ENCODE results near the gene MLLT1.

The MLLT1 gene

DNA sequence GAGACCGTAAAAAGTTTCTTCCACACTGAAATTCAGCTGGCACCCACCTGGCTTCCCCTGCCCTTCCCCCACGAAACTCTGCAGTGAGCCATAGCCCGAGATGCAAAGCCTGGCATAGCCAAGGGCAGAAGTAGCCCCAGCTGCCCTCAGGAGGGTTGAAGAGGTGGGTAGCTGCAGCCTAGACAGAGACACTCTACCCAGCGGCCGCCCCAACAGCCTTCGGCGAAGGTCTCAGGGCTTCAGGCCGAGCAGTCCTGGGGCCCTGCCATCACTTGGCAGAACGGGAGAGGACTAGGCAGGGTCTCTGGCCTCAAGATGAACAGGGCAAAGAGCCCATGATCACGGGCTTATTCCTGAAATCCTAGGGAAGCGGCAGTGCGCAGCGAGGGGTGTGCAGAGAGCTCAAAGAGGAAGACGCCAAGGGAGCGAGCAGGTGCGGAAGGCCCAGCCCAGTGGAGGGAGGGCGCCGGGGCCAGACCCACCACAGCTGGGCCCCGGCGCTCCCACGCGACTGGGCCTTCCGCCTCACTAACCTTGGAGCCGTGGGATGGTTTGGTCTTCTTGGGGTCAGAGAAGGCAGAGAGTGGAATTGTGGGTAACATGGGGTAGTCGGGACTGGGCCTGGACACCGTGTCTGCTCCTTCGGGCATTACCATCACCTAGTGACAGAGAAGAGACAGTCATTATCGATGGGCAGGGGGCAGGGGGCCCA, 53.2 kb downstream of the MLLT1 start:
- no peak overlapping the region for H3K4me3 ChIP-seq (ENCODE audit: low read depth, low read length)
- TF ChIP-seq, protein P1, sequence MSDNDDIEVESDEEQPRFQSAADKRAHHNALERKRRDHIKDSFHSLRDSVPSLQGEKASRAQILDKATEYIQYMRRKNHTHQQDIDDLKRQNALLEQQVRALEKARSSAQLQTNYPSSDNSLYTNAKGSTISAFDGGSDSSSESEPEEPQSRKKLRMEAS (IDR thresholded peaks at IDR 0.05; ENCODE audit: low read depth, low read length), result no peak
- TF ChIP-seq MYC (IDR thresholded peaks at IDR 0.05; ENCODE audit: low read depth, low read length), result no peak
- TF ChIP-seq, protein P2, sequence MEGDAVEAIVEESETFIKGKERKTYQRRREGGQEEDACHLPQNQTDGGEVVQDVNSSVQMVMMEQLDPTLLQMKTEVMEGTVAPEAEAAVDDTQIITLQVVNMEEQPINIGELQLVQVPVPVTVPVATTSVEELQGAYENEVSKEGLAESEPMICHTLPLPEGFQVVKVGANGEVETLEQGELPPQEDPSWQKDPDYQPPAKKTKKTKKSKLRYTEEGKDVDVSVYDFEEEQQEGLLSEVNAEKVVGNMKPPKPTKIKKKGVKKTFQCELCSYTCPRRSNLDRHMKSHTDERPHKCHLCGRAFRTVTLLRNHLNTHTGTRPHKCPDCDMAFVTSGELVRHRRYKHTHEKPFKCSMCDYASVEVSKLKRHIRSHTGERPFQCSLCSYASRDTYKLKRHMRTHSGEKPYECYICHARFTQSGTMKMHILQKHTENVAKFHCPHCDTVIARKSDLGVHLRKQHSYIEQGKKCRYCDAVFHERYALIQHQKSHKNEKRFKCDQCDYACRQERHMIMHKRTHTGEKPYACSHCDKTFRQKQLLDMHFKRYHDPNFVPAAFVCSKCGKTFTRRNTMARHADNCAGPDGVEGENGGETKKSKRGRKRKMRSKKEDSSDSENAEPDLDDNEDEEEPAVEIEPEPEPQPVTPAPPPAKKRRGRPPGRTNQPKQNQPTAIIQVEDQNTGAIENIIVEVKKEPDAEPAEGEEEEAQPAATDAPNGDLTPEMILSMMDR (IDR thresholded peaks at IDR 0.05; ENCODE audit: low read depth, low read length), result no peak
- TF ChIP-seq POLR2A (IDR thresholded peaks at IDR 0.05; ENCODE audit: extremely low read depth, insufficient read length), result no peak
- DNase-seq (ENCODE audit: low read depth), result no peak

DNA sequence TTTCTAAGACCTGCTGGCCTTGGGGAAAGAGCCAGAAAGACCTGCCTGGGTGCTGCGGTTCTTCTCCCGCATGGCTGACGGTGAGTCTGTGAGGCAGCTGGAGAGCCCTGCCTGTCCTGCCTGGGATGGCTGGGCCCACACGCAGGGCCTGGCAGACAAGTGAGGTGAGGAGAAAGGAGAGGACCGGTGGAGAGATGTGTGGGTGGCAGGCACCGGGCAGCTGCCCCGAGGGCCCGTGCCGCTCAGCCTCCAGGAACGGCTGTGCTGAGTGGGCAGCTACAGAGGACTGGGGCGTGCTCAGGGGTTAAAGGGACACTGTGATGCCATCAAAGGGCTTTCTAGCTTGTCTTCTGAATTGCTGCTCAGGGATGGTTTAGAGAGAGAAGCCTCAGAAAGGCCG, 53.8 kb downstream of the MLLT1 start:
- TF ChIP-seq POLR2A (IDR thresholded peaks at IDR 0.05; ENCODE audit: extremely low read depth, insufficient read length) (no peak), MYC (IDR thresholded peaks at IDR 0.05; ENCODE audit: low read depth, low read length) (no peak)
- TF ChIP-seq, protein P2 (IDR thresholded peaks at IDR 0.05; ENCODE audit: low read depth, low read length), result no peak
- TF ChIP-seq, protein P1 (IDR thresholded peaks at IDR 0.05; ENCODE audit: low read depth, low read length), result no peak
- H3K4me3 ChIP-seq (ENCODE audit: low read depth, low read length), result no peak overlapping the region
- DNase-seq (ENCODE audit: low read depth), result no peak

DNA sequence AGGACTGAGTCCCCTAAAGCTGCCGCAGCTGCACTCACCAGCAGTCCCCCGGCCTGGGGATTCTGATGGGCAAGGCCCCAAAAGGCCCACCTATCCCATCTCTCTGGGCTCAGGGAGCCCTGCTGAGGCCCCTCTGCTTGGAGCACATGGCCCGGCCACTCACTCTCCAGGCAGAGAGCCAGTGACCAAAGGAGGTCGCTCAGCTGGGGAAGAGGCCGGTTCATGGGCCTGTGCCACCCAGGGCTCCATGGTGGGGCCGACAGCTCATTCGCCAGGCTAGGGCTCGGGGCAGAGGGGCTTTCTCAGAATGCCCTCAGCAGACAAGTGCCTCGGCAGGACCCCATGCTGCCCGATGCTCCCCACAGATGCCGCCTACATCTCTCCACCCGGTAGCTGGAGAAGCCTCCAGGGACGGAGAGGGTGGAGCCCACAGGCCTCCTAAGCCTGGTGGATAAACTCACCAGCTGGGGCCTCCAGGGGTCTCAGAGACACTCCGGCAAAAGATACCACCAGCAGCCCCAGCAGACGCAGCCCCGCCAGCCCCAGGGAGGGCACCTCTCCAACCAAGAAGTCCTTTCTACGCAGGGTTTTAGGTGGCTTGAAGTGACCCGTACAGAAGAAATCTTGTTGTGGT, 54.4 kb downstream of the MLLT1 start:
- no peak for DNase-seq (ENCODE audit: low read depth)
- no peak overlapping the region for H3K4me3 ChIP-seq (ENCODE audit: low read depth, low read length)
- TF ChIP-seq, protein P2 (IDR thresholded peaks at IDR 0.05; ENCODE audit: low read depth, low read length), result no peak
- TF ChIP-seq, protein P1 (IDR thresholded peaks at IDR 0.05; ENCODE audit: low read depth, low read length), result no peak
- no peak for TF ChIP-seq MYC (IDR thresholded peaks at IDR 0.05; ENCODE audit: low read depth, low read length)
- no peak for TF ChIP-seq POLR2A (IDR thresholded peaks at IDR 0.05; ENCODE audit: extremely low read depth, insufficient read length)

DNA sequence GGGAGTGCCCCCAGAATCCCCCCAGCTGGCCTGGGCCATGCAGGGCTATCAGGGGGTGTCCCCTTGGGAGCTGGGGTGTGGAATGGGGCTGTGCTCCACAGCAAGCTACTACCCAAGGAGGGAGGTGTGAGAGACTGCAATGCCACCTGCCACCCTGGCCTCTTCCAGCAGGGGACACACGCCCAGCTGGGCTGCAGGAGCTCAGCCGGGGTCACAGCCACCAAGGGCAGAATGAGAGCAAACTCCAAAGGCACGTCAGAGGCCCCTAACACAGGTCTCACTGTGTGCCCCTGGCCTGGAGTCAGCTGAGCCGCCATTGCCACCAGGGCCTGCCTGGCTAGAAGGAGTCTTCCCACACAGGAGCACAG, 55.5 kb downstream of the MLLT1 start:
- TF ChIP-seq MYC (IDR thresholded peaks at IDR 0.05; ENCODE audit: low read depth, low read length) (no peak), POLR2A (IDR thresholded peaks at IDR 0.05; ENCODE audit: extremely low read depth, insufficient read length) (no peak)
- TF ChIP-seq, protein P1 (IDR thresholded peaks at IDR 0.05; ENCODE audit: low read depth, low read length), result no peak
- TF ChIP-seq, protein P2 (IDR thresholded peaks at IDR 0.05; ENCODE audit: low read depth, low read length), result no peak
- H3K4me3 ChIP-seq (ENCODE audit: low read depth, low read length), result no peak overlapping the region
- DNase-seq (ENCODE audit: low read depth), result no peak

DNA sequence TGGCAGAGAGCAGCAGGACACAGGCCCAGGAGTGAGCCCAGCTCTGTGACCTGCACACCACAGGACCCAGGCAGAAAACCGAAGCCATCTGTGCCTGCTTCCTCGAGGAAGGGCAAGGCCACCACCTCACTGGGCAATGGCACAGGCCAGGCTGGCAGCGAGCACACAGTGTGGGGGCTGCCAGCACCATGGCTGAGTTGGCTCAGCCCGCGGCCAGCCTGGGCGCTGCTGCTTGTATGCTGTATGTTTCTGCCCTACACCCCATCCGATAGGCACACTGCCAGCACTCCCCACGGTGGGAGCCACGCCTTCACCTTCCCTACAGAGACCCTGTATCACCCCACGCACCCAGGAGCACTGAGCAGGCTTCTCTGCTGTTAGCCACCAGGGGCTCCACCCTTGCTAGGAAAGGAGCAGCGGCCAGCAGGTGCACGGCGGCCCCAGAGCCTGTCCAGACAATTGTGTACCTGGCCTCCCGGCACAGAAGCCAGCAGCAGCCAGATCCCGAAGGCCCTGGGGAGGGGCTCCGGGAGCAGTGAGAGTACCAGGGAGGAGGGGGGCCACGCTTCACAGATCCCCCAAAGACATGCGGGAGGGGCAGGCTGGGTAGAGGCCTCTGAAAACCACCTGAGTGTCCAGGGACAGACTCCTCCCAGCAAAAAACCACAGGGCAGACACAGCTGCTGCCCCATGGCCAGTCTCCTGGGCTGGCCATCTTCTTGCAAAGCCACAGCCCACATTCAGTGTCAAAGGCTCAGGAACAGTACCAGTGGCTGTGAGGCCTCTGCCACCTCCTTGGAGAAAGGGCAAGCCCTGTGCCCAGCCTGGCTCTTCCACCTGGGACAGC, 56.1 kb downstream of the MLLT1 start:
- no peak overlapping the region for H3K4me3 ChIP-seq (ENCODE audit: low read depth, low read length)
- TF ChIP-seq, protein P2 (IDR thresholded peaks at IDR 0.05; ENCODE audit: low read depth, low read length), result no peak
- TF ChIP-seq MYC (IDR thresholded peaks at IDR 0.05; ENCODE audit: low read depth, low read length) (no peak), POLR2A (IDR thresholded peaks at IDR 0.05; ENCODE audit: extremely low read depth, insufficient read length) (no peak)
- TF ChIP-seq, protein P1 (IDR thresholded peaks at IDR 0.05; ENCODE audit: low read depth, low read length), result no peak
- DNase-seq (ENCODE audit: low read depth), result no peak
